WTC11 (cell line): Measurements from ENCODE around the gene CHD9. TPM values are rescaled to one million over a fixed set of nuclear protein-coding genes. Genes with fewer than 3 reads are reported as not detected.

ENCODE experiments used
- ATAC-seq: fragments of 200-7000 bp; cut with Tn5 transposase; 2 replicates; pipeline ENCODE4 v1.10.0; 2021; ENCODE audit warnings: mild to moderate bottlenecking, moderate library complexity
- CTCF ChIA-PET: fragments of 300-600 bp; sonication (Branson Sonifier 250); formaldehyde crosslinking; loops from one replicate; lab custom pipeline; 2021; ENCODE audit warnings: antibody characterized with exemption; lab: Charles Lee
- POLR2A ChIA-PET: fragments of 350-600 bp; sonication (Branson Sonifier 250); formaldehyde crosslinking; loops from one replicate; lab custom pipeline; 2021; ENCODE audit warnings: antibody characterized with exemption; lab: Charles Lee
- DNase-seq: peaks from one replicate; pipeline ENCODE4 v3.0.0; 2021; ENCODE audit warnings: low spot score
- H3K27ac Mint-ChIP-seq: 2 replicates; pipeline ENCODE4 v1.8.0; 2021; ENCODE audit warnings: mixed read lengths
- H3K27me3 Mint-ChIP-seq: 2 replicates; pipeline ENCODE4 v1.8.0; 2021; ENCODE audit warnings: low read depth, mild to moderate bottlenecking, moderate library complexity, mixed read lengths
- H3K36me3 Mint-ChIP-seq: 2 replicates; pipeline ENCODE4 v1.8.0; 2021; ENCODE audit warnings: mixed read lengths
- H3K4me1 Mint-ChIP-seq: 2 replicates; pipeline ENCODE4 v1.8.0; 2022; ENCODE audit warnings: mixed read lengths
- H3K4me3 Mint-ChIP-seq: 2 replicates; pipeline ENCODE4 v1.8.0; 2021; ENCODE audit warnings: mild to moderate bottlenecking, moderate library complexity, mixed read lengths
- H3K9me3 Mint-ChIP-seq: 2 replicates; pipeline ENCODE4 v1.8.0; 2021; ENCODE audit warnings: mixed read lengths
- CREM ChIP-seq: sonication (generic); formaldehyde crosslinking; IDR thresholded peaks from 2 replicates; pipeline ENCODE4 v1.8.1; 2022; ENCODE audit warnings: mild to moderate bottlenecking, missing genetic modification reagents, moderate library complexity
- ELF4 ChIP-seq: sonication (generic); formaldehyde crosslinking; IDR thresholded peaks from 2 replicates; pipeline ENCODE4 v1.8.1; 2022; ENCODE audit warnings: low read depth, mild to moderate bottlenecking, moderate library complexity, missing genetic modification reagents
- FOXK1 ChIP-seq: sonication (generic); formaldehyde crosslinking; IDR thresholded peaks from 2 replicates; pipeline ENCODE4 v1.8.0; 2022; ENCODE audit warnings: mild to moderate bottlenecking, moderate library complexity, missing genetic modification reagents
- HMGA2 ChIP-seq: fragments of 250-450 bp; sonication (Bioruptor Pico); IDR thresholded peaks from 2 replicates; pipeline ENCODE4 v1.4.0; 2021; ENCODE audit warnings: mild to moderate bottlenecking, moderate library complexity
- JAZF1 ChIP-seq: fragments of 250-450 bp; sonication (Bioruptor Pico); IDR thresholded peaks from 2 replicates; pipeline ENCODE4 v1.9.0; 2021; ENCODE audit warnings: moderate library complexity, mild to moderate bottlenecking, inconsistent platforms
- MYBL2 ChIP-seq: sonication (generic); formaldehyde crosslinking; IDR thresholded peaks from 2 replicates; pipeline ENCODE4 v1.8.1; 2023; ENCODE audit warnings: mild to moderate bottlenecking, moderate library complexity, missing genetic modification reagents
- NFATC4 ChIP-seq: fragments of 250-450 bp; sonication (Bioruptor Pico); IDR thresholded peaks from 2 replicates; pipeline ENCODE4 v1.9.0; 2021; ENCODE audit warnings: mild to moderate bottlenecking
- SP1 ChIP-seq: sonication (generic); formaldehyde crosslinking; conservative IDR thresholded peaks from 2 replicates; pipeline ENCODE4 v1.8.1; 2022; ENCODE audit warnings: missing genetic modification reagents
- TCF7 ChIP-seq: sonication (generic); formaldehyde crosslinking; IDR thresholded peaks from 2 replicates; pipeline ENCODE4 v1.8.0; 2022; ENCODE audit warnings: mild to moderate bottlenecking, low read depth, missing genetic modification reagents, moderate library complexity
- TEAD1 ChIP-seq: sonication (generic); formaldehyde crosslinking; IDR thresholded peaks from 2 replicates; pipeline ENCODE4 v1.8.0; 2022; ENCODE audit warnings: mild to moderate bottlenecking, missing genetic modification reagents
- TEAD4 ChIP-seq: sonication (generic); formaldehyde crosslinking; IDR thresholded peaks from 2 replicates; pipeline ENCODE4 v1.8.0; 2022; ENCODE audit warnings: mild to moderate bottlenecking, missing genetic modification reagents
- ZNF219 ChIP-seq: sonication (generic); formaldehyde crosslinking; IDR thresholded peaks from 2 replicates; pipeline ENCODE4 v1.8.0; 2023; ENCODE audit warnings: missing genetic modification reagents, mild to moderate bottlenecking, borderline replicate concordance
- ZNF317 ChIP-seq: sonication (generic); formaldehyde crosslinking; IDR thresholded peaks from 2 replicates; pipeline ENCODE4 v1.8.1; 2023; ENCODE audit warnings: low read depth, mild to moderate bottlenecking, moderate library complexity, missing genetic modification reagents, borderline replicate concordance
- ZNF396 ChIP-seq: fragments of 250-450 bp; sonication (Bioruptor Pico); IDR thresholded peaks from 2 replicates; pipeline ENCODE4 v1.8.0; 2021; ENCODE audit warnings: mild to moderate bottlenecking, moderate library complexity, borderline replicate concordance
- ZNF423 ChIP-seq: fragments of 250-450 bp; sonication (Bioruptor Pico); IDR thresholded peaks from 2 replicates; pipeline ENCODE4 v2.1.2; 2022; ENCODE audit warnings: mild to moderate bottlenecking, moderate library complexity
- total RNA-seq: library from RNA; stranded (reverse); gene quantifications from 3 replicates; pipeline ENCODE4 v1.2.3, GENCODE V29; 2021
- TF ChIP-seq, protein P1 (sequence below): fragments of 250-450 bp; sonication (Bioruptor Pico); IDR thresholded peaks from 2 replicates; pipeline ENCODE4 v1.8.0; 2021; ENCODE audit warnings: mild to moderate bottlenecking
- TF ChIP-seq, protein P2 (sequence below): sonication (generic); formaldehyde crosslinking; IDR thresholded peaks from 2 replicates; pipeline ENCODE4 v1.8.0; 2023; ENCODE audit warnings: missing genetic modification reagents, mild to moderate bottlenecking, borderline replicate concordance
- TF ChIP-seq, protein P3 (sequence below): sonication (generic); formaldehyde crosslinking; IDR thresholded peaks from 2 replicates; pipeline ENCODE4 v1.8.0; 2022; ENCODE audit warnings: mild to moderate bottlenecking, missing genetic modification reagents
- TF ChIP-seq, protein P4 (sequence below): sonication (generic); formaldehyde crosslinking; IDR thresholded peaks from 2 replicates; pipeline ENCODE4 v1.8.1; 2023; ENCODE audit warnings: mild to moderate bottlenecking, moderate library complexity, missing genetic modification reagents
- TF ChIP-seq, protein P5 (sequence below): sonication (generic); formaldehyde crosslinking; IDR thresholded peaks from 2 replicates; pipeline ENCODE4 v1.8.1; 2023; ENCODE audit warnings: mild to moderate bottlenecking, missing genetic modification reagents, borderline replicate concordance
- TF ChIP-seq, protein P6 (sequence below): sonication (generic); formaldehyde crosslinking; conservative IDR thresholded peaks from 2 replicates; pipeline ENCODE4 v1.8.1; 2023; ENCODE audit warnings: mild to moderate bottlenecking, low read depth, missing genetic modification reagents, moderate library complexity

The CHD9 gene
- total RNA-seq, 1 experiment from 2014 or later = 31.3 TPM

DNA sequence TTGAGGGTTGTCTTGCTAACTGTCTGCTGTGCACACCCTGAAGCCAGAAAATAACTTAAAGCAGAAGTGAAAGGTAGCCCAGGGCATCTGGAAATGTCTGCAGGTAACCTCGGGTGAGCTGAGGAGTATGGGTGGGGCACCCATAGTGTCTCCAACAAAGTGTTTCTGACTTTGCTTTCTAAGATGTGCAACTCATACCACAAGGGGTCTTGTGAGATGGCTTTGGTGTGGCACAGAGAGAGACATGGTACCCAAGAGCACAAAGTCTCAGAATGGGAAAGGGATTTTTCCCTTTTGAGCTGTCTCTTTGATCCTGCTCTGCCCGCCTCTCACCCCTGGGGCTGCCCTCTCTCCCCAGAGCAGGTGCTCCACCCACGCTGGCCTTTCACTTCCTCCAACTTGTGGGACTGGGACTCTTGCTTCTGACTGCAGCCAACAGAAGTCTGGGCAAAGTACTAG, 6.9 kb downstream of the CHD9 start:
- Mint-ChIP-seq H3K27ac (no peak overlapping the region), H3K36me3 (no peaks in the 10 kb centered on the region), H3K9me3 (no peaks in the 10 kb centered on the region), H3K4me3 (no peak overlapping the region), H3K4me1 (peaks cover 27% of the 10 kb centered on the region), H3K27me3 (no peaks in the 10 kb centered on the region)
- ATAC-seq = no peak
- no peak for TF ChIP-seq ZNF219 (CRISPR knock-in tag)
- TF ChIP-seq, protein P1, sequence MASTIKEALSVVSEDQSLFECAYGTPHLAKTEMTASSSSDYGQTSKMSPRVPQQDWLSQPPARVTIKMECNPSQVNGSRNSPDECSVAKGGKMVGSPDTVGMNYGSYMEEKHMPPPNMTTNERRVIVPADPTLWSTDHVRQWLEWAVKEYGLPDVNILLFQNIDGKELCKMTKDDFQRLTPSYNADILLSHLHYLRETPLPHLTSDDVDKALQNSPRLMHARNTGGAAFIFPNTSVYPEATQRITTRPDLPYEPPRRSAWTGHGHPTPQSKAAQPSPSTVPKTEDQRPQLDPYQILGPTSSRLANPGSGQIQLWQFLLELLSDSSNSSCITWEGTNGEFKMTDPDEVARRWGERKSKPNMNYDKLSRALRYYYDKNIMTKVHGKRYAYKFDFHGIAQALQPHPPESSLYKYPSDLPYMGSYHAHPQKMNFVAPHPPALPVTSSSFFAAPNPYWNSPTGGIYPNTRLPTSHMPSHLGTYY (CRISPR knock-in tag) = no peak
- TF ChIP-seq FOXK1 = no peak
- TF ChIP-seq MYBL2 = no peak
- no peak for TF ChIP-seq TEAD4 (CRISPR knock-in tag)
- TF ChIP-seq, protein P2, sequence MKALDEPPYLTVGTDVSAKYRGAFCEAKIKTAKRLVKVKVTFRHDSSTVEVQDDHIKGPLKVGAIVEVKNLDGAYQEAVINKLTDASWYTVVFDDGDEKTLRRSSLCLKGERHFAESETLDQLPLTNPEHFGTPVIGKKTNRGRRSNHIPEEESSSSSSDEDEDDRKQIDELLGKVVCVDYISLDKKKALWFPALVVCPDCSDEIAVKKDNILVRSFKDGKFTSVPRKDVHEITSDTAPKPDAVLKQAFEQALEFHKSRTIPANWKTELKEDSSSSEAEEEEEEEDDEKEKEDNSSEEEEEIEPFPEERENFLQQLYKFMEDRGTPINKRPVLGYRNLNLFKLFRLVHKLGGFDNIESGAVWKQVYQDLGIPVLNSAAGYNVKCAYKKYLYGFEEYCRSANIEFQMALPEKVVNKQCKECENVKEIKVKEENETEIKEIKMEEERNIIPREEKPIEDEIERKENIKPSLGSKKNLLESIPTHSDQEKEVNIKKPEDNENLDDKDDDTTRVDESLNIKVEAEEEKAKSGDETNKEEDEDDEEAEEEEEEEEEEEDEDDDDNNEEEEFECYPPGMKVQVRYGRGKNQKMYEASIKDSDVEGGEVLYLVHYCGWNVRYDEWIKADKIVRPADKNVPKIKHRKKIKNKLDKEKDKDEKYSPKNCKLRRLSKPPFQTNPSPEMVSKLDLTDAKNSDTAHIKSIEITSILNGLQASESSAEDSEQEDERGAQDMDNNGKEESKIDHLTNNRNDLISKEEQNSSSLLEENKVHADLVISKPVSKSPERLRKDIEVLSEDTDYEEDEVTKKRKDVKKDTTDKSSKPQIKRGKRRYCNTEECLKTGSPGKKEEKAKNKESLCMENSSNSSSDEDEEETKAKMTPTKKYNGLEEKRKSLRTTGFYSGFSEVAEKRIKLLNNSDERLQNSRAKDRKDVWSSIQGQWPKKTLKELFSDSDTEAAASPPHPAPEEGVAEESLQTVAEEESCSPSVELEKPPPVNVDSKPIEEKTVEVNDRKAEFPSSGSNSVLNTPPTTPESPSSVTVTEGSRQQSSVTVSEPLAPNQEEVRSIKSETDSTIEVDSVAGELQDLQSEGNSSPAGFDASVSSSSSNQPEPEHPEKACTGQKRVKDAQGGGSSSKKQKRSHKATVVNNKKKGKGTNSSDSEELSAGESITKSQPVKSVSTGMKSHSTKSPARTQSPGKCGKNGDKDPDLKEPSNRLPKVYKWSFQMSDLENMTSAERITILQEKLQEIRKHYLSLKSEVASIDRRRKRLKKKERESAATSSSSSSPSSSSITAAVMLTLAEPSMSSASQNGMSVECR = no peak
- TF ChIP-seq ZNF423 (CRISPR knock-in tag) = no peak
- ChIA-PET CTCF (no interaction called here), POLR2A (no interaction called here)
- no peak for DNase-seq

DNA sequence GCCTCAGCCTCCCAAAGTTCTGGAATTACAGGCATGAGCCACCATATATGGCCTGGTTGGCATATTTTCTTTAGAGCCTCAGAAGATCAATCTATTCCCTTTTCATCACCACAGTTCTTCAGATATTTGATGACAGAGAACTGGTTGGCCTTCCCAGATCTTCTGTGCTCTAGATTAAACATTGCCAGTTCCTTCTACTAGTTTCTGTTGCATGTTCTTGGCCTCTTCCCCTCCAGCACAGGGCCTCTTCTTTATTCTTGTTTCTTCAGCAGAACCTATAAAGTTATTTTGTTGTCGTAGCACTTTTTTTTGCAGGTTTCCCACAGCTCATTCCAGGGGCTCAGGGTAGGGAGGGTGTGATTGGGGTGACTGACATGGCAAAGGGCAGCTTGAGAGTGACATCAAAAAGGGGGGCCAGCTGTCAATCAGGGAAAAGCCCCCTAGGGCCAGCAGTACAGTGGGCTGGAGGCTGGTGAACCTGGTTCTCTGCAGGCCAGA, 9.3 kb downstream of the CHD9 start:
- no peak for ATAC-seq
- no peak overlapping the region for H3K27ac Mint-ChIP-seq
- CTCF ChIA-PET = interaction anchor here (0.8 kb wide), 1 partner anchor 87 kb away, joined by 4 read pairs; no protein-coding TSS in a partner anchor

More for the DNA sequence above, 9.3 kb downstream of the CHD9 start:
- Mint-ChIP-seq H3K4me3 (no peak overlapping the region), H3K9me3 (no peaks in the 10 kb centered on the region), H3K27me3 (no peaks in the 10 kb centered on the region), H3K4me1 (peaks cover 22% of the 10 kb centered on the region), H3K36me3 (peaks cover 7% of the 10 kb centered on the region)
- POLR2A ChIA-PET = no interaction called here
- TF ChIP-seq, protein P3, sequence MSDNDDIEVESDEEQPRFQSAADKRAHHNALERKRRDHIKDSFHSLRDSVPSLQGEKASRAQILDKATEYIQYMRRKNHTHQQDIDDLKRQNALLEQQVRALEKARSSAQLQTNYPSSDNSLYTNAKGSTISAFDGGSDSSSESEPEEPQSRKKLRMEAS (CRISPR knock-in tag) = no peak
- TF ChIP-seq ZNF423 (CRISPR knock-in tag) (no peak), SP1 (CRISPR knock-in tag) (no peak), ZNF219 (CRISPR knock-in tag) (no peak), TCF7 (CRISPR knock-in tag) (no peak), JAZF1 (CRISPR knock-in tag) (no peak), ZNF396 (no peak), NFATC4 (CRISPR knock-in tag) (no peak), ELF4 (CRISPR knock-in tag) (no peak), ZNF317 (CRISPR knock-in tag) (no peak), TEAD1 (CRISPR knock-in tag) (no peak), CREM (CRISPR knock-in tag) (no peak), HMGA2 (no peak)
- TF ChIP-seq, protein P4, sequence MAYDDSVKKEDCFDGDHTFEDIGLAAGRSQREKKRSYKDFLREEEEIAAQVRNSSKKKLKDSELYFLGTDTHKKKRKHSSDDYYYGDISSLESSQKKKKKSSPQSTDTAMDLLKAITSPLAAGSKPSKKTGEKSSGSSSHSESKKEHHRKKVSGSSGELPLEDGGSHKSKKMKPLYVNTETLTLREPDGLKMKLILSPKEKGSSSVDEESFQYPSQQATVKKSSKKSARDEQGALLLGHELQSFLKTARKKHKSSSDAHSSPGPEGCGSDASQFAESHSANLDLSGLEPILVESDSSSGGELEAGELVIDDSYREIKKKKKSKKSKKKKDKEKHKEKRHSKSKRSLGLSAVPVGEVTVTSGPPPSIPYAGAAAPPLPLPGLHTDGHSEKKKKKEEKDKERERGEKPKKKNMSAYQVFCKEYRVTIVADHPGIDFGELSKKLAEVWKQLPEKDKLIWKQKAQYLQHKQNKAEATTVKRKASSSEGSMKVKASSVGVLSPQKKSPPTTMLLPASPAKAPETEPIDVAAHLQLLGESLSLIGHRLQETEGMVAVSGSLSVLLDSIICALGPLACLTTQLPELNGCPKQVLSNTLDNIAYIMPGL (CRISPR knock-in tag) = no peak
- TF ChIP-seq, protein P5, sequence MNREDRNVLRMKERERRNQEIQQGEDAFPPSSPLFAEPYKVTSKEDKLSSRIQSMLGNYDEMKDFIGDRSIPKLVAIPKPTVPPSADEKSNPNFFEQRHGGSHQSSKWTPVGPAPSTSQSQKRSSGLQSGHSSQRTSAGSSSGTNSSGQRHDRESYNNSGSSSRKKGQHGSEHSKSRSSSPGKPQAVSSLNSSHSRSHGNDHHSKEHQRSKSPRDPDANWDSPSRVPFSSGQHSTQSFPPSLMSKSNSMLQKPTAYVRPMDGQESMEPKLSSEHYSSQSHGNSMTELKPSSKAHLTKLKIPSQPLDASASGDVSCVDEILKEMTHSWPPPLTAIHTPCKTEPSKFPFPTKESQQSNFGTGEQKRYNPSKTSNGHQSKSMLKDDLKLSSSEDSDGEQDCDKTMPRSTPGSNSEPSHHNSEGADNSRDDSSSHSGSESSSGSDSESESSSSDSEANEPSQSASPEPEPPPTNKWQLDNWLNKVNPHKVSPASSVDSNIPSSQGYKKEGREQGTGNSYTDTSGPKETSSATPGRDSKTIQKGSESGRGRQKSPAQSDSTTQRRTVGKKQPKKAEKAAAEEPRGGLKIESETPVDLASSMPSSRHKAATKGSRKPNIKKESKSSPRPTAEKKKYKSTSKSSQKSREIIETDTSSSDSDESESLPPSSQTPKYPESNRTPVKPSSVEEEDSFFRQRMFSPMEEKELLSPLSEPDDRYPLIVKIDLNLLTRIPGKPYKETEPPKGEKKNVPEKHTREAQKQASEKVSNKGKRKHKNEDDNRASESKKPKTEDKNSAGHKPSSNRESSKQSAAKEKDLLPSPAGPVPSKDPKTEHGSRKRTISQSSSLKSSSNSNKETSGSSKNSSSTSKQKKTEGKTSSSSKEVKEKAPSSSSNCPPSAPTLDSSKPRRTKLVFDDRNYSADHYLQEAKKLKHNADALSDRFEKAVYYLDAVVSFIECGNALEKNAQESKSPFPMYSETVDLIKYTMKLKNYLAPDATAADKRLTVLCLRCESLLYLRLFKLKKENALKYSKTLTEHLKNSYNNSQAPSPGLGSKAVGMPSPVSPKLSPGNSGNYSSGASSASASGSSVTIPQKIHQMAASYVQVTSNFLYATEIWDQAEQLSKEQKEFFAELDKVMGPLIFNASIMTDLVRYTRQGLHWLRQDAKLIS (CRISPR knock-in tag) = no peak
- TF ChIP-seq, protein P6, sequence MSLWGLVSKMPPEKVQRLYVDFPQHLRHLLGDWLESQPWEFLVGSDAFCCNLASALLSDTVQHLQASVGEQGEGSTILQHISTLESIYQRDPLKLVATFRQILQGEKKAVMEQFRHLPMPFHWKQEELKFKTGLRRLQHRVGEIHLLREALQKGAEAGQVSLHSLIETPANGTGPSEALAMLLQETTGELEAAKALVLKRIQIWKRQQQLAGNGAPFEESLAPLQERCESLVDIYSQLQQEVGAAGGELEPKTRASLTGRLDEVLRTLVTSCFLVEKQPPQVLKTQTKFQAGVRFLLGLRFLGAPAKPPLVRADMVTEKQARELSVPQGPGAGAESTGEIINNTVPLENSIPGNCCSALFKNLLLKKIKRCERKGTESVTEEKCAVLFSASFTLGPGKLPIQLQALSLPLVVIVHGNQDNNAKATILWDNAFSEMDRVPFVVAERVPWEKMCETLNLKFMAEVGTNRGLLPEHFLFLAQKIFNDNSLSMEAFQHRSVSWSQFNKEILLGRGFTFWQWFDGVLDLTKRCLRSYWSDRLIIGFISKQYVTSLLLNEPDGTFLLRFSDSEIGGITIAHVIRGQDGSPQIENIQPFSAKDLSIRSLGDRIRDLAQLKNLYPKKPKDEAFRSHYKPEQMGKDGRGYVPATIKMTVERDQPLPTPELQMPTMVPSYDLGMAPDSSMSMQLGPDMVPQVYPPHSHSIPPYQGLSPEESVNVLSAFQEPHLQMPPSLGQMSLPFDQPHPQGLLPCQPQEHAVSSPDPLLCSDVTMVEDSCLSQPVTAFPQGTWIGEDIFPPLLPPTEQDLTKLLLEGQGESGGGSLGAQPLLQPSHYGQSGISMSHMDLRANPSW (CRISPR knock-in tag) = no peak
- no peak for DNase-seq
